HG02885 (cell line): Measurements from ENCODE around the gene ARMS2.

ENCODE experiments used
- ATAC-seq: cut with Tn5 transposase; IDR thresholded peaks from one replicate; pipeline ENCODE4 v1.9.1; 2021; ENCODE audit warnings: mild to moderate bottlenecking; ENCODE audit not compliant: unreplicated experiment, poor library complexity

The ARMS2 gene

DNA sequence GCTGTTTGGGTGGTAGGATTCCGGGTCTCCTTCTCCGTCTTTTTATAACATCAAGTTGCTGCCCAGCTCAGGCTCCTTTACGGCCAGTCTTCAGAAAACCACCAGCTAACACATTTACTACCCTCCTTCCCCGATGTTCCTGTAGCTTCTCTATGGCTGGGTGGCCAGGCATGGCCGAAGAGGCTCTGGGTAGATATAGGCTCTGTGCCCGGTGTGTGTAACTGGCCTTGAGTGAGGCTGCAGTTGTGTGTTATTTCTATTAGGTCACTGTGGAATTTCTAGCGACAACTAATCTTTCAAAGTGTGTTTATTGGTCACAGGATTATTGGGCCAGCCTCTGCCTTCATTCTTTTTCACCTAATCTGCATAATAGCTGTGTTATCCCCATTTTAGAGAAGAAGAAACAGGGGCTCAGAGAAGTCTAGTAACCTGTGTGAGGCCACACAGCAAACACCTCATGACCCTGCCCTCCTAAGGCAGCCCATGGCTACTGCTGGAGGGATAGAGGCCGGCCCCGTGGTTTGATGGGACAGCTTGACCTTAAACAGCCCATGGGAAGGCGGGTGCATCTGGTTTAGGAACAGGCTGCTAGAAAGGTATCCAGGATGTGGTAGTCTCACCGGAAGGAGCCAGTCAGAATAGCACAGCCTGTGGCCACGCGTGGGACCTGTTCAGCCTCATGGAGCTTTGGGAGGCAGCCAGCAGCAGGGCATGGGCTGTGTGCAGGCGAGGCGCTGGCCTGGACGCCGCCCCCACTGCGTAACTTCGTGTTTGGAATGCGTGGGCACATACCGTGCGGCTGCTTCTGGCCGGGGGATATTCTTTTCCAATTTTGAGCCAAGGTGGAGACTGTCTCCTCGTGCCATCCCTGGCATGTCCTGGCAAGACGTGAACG is 36.6 kb downstream of the ARMS2 start:
- ATAC-seq: no peak

DNA sequence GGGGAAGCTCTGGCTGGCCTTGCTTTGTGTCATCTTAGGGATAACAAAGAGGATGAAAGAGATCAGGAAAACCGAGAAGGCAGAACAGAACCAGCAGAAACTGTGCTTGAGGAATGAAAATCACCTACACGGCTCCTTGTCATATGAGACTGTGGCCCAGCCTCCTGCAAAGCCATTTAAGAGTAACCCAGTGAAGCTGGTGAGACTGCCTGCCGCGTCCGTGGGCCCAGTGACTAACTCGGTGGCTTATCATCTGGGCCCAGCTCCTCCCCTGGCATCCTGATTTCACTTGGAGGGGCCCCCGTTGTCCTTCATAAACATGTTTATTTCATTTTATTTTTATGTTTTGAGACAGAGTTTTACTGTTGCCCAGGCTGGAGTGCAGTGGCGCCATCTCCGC is 37.6 kb downstream of the ARMS2 start:
- no peak for ATAC-seq

DNA sequence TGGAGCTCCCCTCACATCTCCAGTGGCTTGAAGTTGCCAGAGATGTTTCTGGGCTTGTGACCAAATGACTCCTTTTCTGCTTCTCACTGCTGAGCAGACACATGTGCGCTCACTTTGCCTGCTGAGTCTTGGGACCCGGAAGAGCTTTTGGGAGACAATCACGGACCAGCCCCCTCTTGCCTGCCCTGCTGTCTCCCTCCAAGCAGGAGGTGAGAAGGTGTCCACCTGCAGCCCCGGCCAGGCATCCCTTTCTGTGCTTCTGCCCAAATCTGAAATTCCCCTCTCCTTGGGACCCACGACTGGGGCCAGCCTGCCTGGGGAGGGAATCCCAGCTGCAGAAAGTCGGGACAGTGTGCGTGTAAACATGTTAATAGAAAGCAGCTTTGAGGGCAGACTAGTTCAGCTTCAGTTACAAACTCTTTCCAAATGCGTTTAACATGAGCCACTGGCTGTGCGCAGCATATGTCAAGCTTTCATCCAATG is 38.6 kb downstream of the ARMS2 start:
- no peak for ATAC-seq

DNA sequence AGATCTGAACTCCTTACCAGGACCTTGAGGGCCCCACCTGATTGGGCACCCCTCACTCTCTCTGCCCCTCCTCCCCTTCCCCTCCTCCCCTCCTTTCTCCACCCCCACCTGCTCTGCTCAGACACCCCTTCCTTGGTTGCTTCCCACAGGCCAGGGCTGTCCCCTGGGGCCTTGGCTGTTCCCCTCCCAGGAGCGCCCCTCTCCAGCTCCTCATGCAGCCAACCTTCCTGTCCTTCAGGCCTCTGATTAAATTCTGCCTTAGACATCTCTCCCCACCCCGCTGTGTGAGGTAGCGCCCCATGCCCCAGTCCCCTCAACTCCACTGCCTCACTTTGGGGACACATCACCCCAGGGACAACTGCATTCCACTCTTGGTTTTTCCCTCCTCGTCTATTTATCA is 39.3 kb downstream of the ARMS2 start:
- no peak for ATAC-seq

DNA sequence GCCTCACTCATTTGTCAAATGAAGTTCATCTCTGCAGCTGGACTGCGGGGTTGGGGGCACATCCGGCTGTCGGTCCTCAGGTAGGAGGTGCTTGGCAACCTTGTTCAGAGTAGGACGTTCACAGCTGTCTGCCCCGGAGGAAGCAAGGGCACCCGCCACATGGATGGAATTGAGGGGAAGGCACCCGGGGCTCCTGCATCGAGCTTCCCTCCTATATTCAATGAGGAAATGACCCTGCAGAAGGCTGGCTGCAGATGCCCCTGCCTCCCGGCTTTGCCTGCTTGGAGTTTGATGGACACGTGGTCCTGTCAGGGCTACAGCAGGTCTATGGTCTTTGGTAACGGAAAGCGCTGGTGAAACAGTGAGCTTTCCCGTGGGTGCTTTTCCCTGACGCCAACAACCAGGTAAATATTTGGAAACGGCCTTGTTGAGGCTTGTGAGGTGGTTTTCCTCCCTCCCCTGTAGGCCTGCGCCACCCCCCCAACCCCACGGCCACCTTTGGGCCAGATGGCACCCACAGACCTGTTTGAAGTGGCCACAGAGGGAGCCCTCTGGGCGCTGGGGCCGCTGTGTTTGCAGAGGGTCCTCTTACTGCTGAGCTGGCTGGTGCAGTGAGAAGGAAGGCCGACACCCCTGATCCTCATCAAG is 39.8 kb downstream of the ARMS2 start:
- ATAC-seq: no peak

DNA sequence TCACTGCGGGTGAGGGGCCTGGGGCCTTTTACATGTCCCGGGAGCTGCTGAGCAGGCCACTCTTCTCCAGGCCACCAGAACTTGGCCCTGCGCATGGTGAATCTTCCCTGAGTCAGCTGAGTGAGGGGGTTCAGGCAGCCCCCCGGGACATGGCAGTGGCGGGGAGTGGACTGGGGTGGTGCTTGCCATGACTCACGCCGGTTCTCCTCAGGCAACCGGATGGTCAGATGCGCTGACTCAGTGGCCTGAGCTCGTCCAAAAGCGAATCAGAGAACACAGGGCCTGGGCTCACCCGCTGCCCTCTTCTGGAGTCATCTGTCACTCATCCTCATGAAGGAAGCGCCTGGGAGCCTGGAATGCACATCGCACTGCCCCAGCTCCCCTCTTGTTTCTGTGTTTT is 40.4 kb downstream of the ARMS2 start:
- ATAC-seq: no peak

DNA sequence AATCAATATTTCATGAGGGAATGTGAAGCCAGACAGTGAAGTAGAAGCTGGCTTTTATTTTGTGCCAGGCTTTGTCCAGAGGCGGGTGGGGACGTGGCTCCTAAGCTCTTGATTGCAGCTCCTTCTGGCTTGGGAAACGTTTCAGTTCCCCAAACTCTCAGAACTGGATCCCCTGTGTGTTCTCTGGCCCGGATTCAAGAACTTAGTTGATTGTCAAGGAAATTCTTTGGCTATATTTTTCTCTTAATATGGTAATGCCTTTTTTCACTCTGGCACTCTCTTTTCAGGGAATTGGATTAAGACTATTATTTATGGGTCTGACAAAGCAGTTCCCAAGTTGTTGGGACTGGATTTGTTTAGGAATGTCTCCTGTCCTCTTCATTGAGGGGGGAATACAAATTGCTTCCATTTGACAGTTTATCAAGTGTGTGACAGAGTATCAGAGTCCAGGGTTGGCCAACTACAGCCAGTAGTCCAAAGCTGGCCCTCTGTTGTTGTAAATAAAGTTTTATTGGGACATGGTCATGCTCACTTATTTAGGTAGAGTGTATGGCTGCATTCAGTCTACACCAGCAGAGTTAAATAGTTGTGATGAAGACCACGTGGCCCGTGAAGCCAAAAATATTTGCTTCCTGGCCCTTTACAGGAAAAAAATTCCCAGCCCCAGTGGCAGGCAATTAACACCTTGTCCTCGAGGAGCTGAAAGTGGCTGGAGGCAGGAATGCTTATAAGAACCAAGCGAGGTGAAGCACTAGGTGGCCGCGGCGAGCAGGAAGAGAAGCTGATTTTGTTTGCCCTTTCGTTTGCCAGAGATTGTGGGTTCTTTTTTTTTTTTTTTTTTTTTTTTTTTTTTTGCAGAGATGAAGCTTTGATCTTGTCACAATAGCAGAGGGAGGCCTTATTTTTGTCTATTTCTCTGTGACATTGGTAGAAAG is 41.2 kb downstream of the ARMS2 start:
- ATAC-seq: no peak

DNA sequence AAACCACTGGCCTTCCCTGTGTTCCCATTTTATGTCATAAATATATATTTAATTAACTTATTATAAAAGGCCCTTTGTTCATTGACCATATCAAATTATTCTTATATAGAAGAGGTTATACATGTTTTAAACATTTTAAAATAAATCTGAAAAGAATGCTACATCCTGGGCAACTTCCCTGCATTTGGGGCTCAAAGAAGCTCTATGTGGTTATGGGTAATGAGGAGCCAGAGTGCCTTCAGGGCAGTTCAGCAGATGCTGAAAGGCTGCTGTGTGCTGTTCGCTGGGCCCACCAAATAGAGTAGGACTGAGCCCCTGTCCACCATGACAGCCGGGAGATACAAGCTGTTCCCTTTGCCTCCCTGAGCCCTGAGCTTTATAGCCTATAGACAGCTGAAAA is 42.8 kb downstream of the ARMS2 start:
- no peak for ATAC-seq

DNA sequence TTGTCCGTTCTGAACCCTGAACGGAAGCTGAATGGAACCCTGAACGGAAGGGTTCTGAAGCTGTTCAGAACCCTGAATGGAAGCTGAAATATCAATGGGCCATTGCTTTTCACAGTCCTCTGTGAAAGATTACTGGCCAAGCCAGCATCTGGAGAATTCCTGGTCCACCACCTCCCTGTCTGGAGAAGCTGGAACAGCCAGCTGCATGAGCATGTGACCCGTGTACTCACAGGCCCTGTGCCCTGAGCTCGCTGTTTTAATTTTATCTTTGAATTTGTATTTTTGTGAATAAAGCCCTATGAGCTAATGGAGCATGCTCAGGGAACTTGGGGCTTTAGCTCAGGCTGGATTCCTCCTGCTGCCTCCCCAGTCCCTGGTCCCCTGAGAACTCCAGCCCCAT is 44.1 kb downstream of the ARMS2 start:
- ATAC-seq: no peak

DNA sequence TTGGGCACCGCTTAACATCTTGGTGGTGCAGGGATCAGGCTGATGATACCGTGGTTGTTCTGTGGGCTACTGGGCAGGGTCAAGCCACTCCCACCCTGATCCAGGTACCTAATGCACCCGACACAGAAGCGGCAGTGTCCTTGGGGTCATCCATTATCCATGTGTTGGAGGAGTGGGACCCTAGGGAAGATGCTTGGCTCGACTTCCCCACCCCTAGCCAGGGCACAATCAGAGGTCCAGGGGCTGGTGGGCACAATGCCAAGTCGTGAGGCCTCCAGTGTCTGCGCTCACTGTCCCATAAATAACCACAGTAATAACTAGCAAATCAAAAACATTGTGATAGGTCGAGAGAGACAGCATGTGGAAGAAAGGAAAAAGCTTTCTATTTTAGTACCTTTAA is 44.6 kb downstream of the ARMS2 start:
- ATAC-seq: no peak

DNA sequence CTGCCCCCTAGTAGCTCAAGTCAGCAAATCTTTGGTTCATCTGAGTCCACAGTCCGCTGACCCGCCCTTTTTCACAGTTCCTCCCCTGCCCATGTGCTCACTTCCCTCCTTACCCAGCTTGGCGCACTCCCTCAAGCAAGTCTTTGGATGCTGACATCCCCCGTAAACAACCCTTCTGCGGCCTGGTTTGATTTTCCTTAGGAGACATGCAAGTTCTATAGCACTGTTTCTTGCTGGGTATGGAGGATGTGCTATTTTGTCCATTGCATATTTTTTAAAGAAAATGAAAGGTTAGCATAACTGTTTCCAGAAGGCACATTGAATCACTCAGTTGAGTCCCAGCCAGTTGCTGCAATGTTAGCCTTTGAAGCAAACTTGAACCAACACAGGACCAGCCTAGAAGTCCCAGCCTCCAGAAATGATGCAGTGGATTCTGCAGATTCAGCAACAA is 45.1 kb downstream of the ARMS2 start:
- ATAC-seq: no peak

DNA sequence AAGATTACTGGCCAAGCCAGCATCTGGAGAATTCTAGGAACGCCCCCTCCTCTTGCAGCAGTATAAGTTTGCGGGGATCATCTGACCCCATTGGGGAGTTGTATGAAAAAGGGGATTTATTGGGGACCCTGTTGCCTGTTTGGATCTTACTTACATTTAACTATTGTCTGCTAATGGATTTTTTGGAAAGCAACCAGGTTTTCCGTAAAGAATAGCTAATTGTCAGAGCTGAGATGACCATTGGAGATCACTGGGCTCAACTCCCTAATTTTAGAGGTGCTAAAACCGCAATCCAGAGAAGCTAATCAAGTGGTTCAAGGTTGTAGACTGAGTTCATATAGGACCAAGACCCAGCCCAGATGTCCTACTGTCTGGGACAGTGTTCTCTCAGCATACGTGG is 45.7 kb downstream of the ARMS2 start:
- ATAC-seq: no peak

DNA sequence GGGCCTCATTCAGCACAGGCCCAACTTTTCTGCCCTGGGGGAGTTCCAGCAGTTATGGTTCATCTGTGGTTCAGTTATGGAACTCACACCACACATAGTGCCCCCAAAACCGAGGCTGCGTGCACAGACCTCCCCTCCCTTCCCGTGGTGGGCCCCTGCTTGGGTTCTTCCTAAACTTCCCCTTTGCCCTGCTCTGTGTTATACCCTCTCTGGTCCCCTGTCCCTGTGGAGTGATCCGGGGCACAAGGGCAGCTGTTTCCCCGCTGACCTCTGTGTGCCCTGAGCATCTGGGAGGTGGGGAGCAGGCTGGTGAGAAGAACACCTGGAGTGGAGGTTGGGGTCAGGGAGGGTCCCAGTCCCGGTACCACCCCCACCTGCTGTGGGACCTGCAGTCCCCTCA is 46.3 kb downstream of the ARMS2 start:
- no peak for ATAC-seq

DNA sequence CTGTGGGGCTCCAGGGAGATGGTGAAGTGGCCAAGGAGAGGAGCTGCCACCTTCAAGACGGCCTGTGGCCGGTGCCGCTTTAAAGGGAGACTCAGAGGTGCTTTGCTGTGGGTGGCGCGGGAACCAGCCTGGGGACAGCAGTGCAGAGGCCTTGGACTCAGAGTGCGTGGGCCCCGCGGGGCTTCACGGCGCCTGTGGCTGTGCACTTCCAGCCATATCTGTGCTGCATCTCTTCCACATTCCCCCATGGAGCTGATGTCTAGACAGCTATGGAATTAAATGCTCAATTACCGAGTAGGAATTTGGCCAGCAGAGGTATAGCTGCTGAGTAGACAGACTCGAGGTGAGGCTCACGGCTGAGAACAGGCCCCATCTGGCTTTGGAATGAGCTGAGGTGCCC is 48.6 kb downstream of the ARMS2 start:
- ATAC-seq: no peak

DNA sequence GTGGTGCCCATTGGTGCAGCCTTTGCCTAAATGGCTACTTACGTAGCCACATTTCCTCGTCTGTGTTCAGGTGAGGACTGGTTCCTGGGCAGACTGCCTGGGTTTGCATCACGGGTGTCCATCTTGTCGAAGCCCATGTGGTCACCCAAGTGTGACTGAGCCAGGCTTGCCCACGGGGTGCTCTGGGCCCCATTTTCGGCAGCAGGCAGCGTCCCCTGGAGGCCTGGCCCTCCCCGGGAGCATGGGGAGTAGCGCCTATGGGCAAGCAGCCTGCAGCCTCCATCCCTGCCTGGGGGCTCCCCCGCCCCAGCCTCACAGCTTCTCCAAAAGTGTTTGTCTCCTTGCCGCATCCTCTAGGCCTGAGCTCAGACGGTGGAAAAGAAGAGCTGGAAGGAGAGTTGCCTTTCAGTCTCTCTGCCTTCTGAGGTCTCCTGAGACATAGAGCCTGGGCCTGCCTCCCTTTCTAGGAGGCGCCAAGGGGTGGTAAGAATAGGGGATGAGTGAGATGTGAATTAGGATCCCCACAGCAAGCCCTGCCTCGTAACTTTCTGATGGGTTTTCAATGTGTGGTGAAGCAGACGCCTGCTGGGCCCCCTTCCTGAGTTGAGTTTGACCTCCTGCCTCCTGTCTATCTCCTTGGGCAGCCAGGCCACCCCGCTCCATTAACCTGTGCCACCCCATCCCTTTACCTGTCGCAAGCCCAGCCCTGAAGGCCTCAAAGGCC is 49.6 kb downstream of the ARMS2 start:
- no peak for ATAC-seq

DNA sequence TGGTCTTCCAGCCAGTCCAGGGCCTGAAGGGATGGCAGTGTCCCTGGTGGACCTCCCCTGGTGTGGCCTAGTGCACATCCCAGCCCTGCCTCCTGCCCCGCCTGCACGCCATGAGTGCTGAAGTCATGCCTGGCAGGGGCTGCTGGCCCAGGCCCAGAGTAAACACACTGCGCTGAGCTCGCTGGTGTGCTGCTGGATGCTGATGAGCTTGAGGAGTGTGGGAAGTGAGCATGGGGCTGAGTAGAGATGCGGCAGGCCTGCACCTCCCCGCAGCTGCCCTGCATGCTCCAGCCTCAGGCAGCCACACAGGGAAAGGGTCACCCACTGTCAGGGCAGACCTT is 50.1 kb downstream of the ARMS2 start:
- no peak for ATAC-seq

DNA sequence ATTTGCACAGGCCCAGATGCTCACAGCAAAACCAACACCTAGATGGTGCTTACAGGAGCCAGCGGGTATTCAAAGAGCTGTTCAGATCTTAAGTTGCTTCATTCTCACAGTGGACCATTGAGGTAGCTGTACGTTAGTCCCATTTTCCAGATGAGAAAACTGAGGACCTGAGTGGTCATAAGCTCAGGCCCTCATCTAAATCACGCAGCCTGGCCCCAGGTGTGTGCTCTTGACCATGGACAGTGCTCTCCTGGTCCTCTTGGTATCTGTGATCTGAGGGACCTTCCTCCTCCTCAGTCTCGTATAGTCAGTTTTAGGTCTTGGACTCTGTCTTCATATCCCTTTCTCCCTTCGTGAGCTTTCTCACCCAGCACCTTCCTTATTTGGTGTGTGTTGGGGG is 50.6 kb downstream of the ARMS2 start:
- ATAC-seq: no peak

DNA sequence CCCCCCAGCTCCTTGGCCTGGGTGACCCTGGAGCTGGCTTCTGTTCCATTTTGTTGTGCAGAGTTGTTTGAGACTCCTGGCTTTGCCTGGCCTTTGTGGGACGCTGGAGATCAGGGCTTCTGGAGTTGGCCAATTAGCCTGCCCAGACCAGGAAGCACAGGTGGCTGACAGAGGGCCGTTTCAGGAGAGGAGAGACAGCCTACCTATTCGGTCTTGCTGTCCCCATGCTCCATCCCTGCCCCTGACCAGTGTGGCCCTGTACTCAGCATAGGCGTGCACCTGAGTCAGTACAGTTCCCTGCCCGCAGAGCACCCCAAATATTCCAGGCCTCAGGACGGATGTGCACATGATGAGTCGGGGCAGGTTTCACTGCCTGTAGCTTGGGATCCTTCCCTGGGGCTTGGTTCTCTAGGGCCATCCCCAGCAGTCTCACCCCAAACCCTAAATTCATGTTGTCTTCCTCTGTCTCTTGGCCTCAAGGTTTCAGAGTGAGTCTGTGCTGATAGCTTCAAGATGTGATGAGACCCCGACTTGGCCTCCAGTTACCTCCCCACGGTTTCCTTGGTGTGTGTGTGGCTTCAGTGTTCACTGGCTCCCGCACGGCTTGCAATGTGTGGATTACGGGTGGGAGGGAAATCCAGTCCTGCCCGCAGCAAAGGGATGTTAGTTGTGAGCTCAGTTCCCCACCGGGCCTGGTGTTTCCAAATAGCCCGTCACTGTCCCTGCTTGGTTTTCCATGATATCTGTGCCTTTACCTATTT is 51.6 kb downstream of the ARMS2 start:
- ATAC-seq: no peak
